AG08395 (cell line): ENCODE results near the gene ITGB1BP1.

Experiments
- DNase-seq: peaks from one replicate; pipeline ENCODE4 v3.0.0; 2012; ENCODE audit warnings: mixed read lengths, low spot score

ITGB1BP1 gene

DNA sequence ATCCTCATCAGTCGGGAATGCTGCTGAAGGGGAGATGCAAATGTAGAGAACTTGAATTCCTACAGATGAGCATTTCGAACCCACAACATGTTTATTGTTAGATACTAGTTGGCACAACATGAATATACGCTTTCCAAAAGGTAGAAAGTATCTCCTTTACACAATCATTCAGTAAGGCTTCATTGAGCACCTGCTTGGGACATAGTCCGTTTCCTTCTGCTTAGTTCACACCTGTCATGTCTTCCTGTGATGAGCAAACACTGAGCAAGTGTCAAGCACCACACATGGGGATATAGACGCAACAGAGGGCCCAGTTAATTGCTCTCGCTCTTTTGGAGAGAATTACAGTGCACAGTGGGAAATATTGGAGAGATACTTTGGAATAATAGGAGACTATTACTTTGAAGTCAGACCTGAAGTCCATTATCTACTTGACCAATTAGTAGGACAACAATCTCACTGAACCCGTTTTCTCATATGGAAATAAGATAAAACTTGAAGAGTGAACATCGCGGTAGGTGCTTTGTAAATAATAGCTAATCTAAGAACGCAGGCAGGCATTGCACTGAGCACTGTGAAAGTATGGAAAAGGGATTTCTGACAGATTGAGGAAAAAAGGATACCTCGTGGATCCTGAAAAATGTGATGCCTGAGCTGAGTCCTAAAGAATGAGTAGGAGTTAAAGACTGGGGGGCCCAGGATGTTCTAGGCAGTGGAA, 1.3 kb upstream of the ITGB1BP1 start:
- DNase-seq, result no peak

DNA sequence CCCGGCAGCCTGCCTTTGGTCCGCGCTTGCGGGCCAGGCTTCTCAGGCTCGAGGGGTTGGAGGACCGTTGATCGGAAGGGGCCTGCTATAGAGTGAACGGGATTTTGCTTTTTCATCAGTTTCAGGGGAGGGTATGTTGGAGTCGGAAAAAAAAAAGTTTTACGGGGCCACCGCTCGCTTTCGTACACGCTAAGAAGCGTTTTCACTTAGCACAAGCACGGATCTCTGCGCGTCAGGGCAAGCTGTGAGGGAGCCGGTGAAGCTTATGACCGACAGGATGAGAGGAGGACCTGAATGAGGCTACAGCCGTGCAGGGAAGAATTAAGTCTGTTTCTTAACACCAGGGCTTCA, 569 bp upstream of the ITGB1BP1 start:
- no peak for DNase-seq

DNA sequence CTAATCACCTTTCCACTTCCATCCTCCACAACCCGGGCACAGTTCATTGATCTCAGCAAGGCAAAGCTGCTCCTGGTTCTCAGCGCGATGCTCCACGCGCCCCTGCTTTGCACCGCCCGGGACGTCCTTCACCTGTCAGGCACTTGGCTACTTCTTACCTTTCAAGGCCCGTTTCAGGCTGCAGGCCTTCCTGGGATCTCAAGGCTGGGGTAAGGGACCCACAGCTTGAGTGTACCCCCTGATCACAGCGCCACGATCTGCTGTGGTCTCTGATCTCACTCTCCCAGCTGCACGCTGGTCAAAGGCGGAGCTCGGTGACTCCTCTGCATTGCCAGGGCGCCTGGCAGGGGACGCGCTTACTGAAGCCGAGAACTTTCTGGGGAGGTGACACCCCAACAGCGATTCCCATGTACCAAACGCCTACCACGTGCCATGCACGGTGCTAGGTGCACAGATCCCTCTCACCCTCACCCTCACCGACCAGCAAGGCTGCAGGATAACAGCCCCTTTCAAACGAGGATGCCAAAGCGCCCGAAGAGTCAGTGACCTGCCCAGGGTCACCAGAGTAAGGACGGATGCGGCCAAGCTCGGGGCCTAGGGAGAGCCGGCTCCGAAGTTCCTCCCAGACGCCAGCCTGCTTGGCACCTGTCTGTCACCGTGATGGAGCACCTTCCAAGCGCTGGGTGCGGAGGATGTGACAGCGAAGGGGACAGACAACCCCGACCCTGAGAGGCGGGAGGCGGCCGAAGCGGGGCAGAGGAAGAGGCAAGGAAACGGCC, 818 bp downstream of the ITGB1BP1 start:
- DNase-seq, result peak; percentile 65

DNA sequence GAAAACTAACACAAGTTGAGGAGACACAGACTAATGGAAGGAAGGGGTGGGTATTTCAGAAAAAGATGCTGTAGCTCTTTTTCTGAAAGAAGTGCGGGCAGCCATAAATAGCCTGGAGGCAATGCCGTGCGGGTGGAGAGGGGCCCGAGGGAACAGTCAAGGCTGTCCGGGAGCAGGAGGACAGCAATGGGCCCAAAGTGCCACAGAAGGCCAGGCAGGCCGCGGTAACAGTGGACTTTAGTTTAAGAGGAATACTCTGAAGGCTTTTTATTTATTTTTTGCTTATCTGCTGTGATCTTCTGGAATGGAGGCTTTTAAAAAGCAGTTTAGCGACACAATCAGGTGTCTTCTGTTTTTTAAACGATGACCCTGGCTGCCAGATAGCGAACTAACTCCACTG, 2.8 kb downstream of the ITGB1BP1 start:
- no peak for DNase-seq

GRCh38 chr2:9419541-9419940, 3.8 kb downstream of the ITGB1BP1 start:
- no peak for DNase-seq

DNA sequence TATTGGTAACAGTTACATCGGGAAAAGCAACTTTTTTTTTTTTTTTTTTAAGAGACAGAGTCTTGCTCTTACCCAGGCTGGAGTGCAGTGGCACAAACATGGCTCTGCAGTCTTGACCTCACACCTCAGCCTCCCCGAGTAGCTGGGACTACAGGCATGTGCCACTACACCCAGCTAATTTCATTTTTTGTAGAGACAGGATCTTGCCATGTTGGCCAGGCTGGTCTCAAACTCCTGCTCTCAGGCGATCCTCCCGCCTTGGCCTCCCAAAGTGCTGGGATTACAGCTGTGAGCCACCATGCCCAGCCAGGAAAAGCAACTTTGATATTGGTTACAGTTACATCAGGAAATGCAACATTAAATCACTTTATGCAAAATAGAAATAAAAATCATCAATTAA, 4.6 kb downstream of the ITGB1BP1 start:
- no peak for DNase-seq

- DNase-seq, result no peak
Observed at GRCh38 chr2:9417725-9418124, 5.6 kb downstream of the ITGB1BP1 start.

DNA sequence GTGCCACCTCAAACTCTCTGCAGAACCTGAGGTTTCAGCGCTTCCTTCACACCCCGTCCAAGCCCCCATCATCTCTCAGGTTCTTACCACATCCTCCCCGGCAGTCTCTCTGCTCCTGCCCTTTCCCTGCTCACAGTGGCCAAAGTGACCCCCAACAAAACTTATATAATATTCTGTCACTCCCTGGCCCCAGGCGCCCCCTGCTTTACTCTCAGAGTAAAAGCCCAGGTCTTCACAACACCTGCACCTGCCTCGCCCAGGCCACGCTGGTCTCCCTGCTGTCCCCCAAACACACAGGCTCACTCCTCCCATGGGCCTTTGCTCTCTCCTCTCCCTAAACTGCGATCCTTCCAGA, 6.4 kb downstream of the ITGB1BP1 start:
- DNase-seq, result no peak

DNA sequence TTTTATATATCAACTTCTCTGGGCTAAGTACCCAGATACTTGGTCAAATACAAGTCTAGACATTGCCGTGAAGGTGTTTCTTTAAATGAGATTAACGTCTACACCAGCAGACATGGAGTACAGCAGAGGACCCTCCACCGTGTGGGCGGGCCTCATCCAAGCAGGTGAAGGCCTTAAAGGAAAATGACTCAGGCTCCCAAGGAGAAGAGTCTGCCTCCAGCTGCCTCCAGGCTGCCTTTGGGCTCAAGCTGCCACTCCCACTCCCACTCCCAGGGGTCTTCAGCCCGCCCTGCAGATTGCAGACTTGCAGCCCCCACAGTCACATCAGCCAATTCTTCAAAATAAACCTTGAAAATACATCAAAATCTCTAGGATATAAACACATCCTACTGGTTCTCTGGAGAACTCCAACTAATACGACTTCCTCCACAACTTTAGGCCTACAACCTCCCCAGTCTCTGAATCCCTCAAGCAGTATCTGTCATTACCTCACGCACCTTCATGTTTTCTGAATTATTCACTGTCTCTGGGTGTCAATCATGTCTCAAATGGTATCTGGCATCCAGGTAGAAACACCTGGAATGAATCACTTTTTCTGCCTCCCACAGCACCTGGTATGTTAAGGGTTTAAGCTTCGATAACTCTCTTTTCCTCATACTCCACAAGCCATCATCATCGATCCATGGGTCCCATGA, 6.9 kb downstream of the ITGB1BP1 start:
- no peak for DNase-seq

DNA sequence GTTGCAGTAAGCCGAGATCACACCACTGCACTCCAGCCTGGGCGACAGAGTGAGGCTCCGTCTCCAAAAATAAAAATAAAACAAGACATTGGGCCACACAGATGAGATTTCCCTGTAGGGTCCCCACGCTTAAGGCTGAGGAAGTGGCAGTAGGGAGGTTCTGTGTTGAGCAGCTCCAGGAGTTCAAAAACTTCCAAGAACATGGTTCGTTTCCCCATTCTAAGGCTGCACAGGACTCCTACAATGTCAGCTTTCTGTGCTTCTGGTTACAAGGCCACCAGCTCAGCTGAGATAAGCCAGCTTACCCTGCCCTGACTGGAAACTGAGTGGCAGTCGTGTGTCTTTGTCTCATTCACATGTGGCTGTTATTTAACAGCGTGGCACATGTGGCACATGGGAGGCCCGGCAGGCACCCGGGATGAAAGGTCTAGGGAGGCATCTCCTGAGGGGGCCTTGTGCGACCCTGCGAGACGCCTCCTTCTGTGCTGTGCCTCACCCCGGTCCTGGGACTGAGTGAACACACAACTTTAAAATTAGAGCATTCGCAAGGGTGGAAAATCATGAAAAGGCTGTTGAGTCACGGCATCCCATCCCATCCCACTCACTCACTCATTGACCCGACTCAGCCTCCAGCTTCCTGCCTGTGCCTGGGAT, 7.7 kb downstream of the ITGB1BP1 start:
- no peak for DNase-seq

GRCh38 chr2:9412781-9413180, 10.5 kb downstream of the ITGB1BP1 start:
- no peak for DNase-seq

DNA sequence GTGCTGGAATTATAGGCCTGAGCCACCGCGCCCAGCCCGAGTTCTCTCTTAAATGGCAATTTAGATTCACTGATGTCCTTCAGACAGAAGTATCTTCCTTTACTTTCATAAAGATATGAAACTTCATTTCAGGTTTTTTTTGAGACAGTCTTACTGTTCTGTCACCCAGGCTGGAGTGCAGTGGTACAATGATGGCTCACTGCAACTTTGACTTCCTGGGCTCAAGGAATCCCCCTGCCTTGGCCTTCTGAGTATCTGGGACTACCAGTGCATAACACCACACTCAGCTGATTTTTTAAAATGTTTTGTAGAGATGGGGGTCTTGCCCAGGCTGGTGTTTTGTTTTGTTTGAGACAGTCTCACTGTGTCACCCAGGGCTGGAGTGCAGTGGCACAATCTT, 13.2 kb downstream of the ITGB1BP1 start:
- no peak for DNase-seq

DNA sequence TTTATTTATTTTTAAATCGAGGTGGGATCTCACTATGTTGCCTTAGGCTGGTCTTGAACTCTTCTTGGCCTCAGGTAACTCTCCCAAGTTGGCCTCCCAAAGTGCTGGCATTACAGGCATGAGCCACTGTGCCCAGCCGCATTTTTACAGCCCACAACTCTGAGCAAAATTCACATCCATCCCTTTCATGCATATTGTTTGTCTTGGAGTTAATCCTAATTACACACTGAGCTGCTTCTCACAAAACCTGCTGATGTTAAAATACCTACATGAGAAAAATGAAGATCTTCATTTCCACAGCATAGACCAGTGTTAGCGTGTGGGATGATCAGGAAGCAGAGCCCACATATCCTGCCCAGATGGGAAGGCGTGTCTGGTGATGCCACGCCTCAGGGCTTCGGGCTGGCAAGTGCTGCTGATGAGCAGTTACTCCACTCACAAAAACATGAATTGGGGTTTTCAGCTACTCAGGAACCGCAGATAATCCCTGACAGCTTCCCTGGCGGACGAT, 14.6 kb downstream of the ITGB1BP1 start:
- DNase-seq, result peak; percentile 73

DNA sequence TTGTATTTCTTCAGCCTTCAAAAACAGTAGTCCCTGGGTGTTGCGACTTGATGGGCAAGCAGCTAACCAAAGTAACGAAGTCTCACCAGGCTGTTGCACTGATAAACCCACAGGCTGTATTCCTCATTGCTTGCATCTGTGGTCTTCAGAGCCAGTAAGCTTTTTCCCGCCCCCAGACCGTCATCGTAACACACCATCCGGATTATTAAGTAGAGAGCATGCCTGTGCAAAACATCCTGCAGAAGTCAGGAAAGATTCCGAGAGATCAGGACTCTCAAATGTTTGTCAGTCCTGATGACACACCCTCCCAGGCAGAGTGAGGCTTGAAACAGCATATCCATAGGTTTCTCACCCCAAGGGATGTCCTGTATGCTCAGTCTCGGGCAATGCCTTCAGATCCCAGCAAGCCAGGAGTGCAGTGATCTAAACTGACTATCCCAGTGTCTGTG, 15.9 kb downstream of the ITGB1BP1 start:
- no peak for DNase-seq

GRCh38 chr2:9406529-9407362, 16.6 kb downstream of the ITGB1BP1 start:
- no peak for DNase-seq

DNA sequence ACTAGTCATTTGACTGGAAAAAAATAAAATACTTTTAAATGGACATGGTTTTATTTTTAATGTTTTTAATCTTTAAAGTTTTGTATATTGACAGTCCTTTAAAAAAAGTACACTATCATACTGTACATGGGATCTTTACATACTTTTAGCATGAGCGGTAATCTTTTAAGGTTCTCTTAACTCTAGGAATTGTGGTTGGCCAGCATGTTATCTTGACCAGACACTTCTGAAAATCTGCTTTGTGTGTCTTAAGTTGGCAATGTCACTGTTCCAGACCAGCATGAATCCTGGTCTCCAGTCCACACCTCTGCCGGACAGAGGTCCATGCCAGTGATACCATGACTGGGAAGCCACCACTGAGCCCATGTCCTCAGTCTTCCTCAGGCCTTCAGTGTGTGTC, 17.7 kb downstream of the ITGB1BP1 start:
- no peak for DNase-seq

GRCh38 chr2:9404451-9404850, 18.9 kb downstream of the ITGB1BP1 start:
- DNase-seq, result no peak

GRCh38 chr2:9403924-9404323, 19.4 kb downstream of the ITGB1BP1 start:
- DNase-seq, result no peak

DNA sequence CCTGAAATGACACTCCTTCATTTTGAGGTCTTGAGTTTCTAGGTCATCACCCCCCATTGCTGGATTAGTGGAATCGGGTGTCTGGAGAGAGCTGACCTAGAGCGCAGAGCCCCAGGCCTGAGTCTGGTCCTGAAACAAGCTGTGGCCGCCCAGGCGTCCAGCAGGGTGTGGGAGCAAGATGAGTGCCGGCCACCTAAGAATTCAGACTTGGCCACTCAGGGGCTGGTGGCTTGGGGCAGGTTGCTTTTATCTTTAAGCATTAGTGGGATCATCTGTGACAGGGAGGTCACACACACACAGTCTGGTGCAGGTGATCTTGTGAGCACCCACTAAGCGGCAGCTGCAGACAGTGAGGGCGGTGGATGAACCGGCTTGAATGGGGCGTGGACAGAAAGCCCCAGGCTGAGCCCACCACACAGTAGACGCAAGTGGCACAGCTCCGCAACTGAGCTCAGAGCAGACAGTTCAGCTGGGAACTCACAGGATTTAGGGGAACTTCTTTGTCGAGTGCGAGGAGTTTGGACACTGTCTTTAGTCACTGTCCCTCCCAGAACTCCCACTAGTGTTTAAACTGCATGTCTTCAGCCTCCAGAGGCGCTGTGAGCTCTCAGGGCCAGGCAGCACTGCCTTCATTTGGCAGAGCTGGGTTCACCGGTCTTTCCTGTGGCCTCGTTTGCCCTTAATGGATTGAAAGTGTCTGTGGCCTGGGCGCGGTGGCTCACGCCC, 21.5 kb downstream of the ITGB1BP1 start:
- DNase-seq, result no peak

DNA sequence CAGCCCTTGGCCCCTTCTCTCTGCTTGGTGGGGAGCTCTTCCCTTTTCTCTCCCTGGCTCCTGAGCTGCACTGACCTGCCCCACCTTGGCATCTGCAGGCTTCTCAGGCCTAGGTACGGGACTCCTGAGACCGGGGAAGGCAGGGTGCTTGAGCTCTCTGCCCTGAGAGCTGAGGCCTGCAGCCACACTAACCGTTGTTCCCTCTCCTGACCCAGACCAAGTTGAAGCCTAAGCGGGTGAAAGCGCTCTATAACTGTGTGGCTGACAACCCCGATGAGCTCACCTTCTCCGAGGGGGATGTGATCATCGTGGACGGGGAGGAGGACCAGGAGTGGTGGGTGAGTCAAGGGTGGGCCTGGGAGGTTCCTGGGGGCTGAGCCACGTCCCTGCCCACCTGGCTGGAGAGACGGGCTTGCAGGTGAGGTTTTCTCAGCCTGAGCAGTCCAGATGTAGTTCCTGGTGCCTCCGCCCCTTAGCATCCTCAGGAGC, 22.2 kb downstream of the ITGB1BP1 start:
- DNase-seq, result no peak
